Pancreas (tissue), 10 donors: Measurements from ENCODE around the gene THTPA. TPM values are rescaled to one million over a fixed set of nuclear protein-coding genes. Genes with fewer than 3 reads are reported as not detected.

Experiments
- ATAC-seq, 4 donors: fragments of 200-7000 bp; cut with Tn5 transposase; one replicate each; pipeline versions ENCODE4 v1.8.0 to v1.9.1; 2020; ENCODE audit warnings: mild to moderate bottlenecking in 4 of 4, moderate library complexity in 4 of 4
- DNase-seq, 6 donors: peaks; one replicate each; pipeline ENCODE4 v3.0.0-alpha.2; 2020
- FAIRE-seq: peaks from 2 replicates; lab custom pipeline; 2012; peaks lifted over from hg19 to GRCh38; lab: Jason Lieb, UNC
- H3K27ac ChIP-seq, 4 donors: fragments of 200-600 bp; sonication (generic); 1 replicate in 3 of 4; 2 replicates in 1 of 4; pipeline versions ENCODE4 v1.5.0 to v1.8.0; 2020
- H3K27me3 ChIP-seq, 4 donors: fragments of 200-600 bp; one replicate each; pipeline ENCODE4 v1.8.0; 2021
- H3K36me3 ChIP-seq, 3 donors: fragments of 200-600 bp; sonication (generic) in 1 of 3; one replicate each; pipeline versions ENCODE4 v1.5.0 to v1.8.0; 2020 to 2021
- H3K4me1 ChIP-seq, 3 donors: fragments of 200-600 bp; one replicate each; pipeline ENCODE4 v1.8.0; 2021
- H3K4me3 ChIP-seq, 4 donors: fragments of 200-600 bp; sonication (generic) in 2 of 4; one replicate each; pipeline versions ENCODE4 v1.5.0 to v1.8.0; 2020 to 2021
- H3K9me3 ChIP-seq, 4 donors: fragments of 200-600 bp; one replicate each; pipeline ENCODE4 v1.8.0; 2021
- CTCF ChIP-seq, 4 donors: fragments of 200-600 bp; sonication (generic) in 3 of 4; IDR thresholded peaks; one replicate each; pipeline versions ENCODE4 v1.5.0 to v1.8.0; 2021; ENCODE audit warnings: antibody characterized with exemption in 4 of 4
- WGBS, 2 donors: extraction: QIAGEN DNeasy Blood & Tissue Kit; methylation state at CpG; one replicate each; pipeline ENCODE4 v1.1.7; 2013; 5-methylcytosine and 5-hydroxymethylcytosine counted together
- intact Hi-C, 3 donors: fragments of 100-400 bp; cut with DNase I; formaldehyde crosslinking; loops; one replicate each; pipeline versions ENCODE4 v1.11.1 to v1.14.2; 2022
- polyA plus RNA-seq, 2 donors: library from polyadenylated mRNA; stranded (reverse); fragments of 200-250 nt; gene quantifications; one replicate each; pipeline ENCODE4 v1.2.3, GENCODE V29; 2013
- total RNA-seq, 6 donors: library from RNA; stranded (reverse); fragmentation: NEBNext Ultra II Directional in 4 of 6; extraction: Animal tissue kit (Norgen Biotek cat#: 25700) in 4 of 6; gene quantifications; one replicate each; pipeline versions ENCODE4 v1.2.1 to v1.2.4, GENCODE V29; 2021 to 2023
- donor health status: healthy with polysubstance abuse.
- donor health status: DM: no; HTN: no; CAD: no; lungs with moderate emphysema.
- donor health status: DM: no; HTN: no; CAD: no.
- donor health status: control.
- donor health status: control.
- donor health status: Bipolar disorder and iron deficiency.
- donor health status: DM: yes; HTN: yes; CAD: no.
- donor health status: DM: no; HTN: no; CAD: no.
- donor health status: DM: no; HTN: no; CAD: no.
- donor health status: DM: yes; HTN: yes; CAD: no.

The THTPA gene
- total and polyA plus RNA-seq, 8 donors = 5.6 to 11.9 (median 9.3) TPM

- Histone ChIP-seq H3K27me3 (no peaks in the 10 kb centered on the region), H3K4me3 (no peak overlapping the region), H3K36me3 (peaks cover 0 to 28% (median 7%) of the 10 kb centered on the region in 3 donors), H3K4me1 (peaks cover 0 to 8% (median 6%) of the 10 kb centered on the region in 3 donors), H3K9me3 (no peaks in the 10 kb centered on the region), H3K27ac (no peak overlapping the region)
- no peak for DNase-seq
- TF ChIP-seq CTCF (IDR thresholded peaks at IDR 0.05) = no peak
- ATAC-seq = no peak
- intact Hi-C loops = loop anchor here in 2 of 3 donors (5.0 kb wide), 2 partner anchors 78 to 83 kb away; no protein-coding TSS in a partner anchor
- 82 to 88% methylated on average over 3 of the region's 3 CpGs for WGBS, 2 donors
- FAIRE-seq = no peak
These were observed 4.0 kb downstream of the THTPA start for GRCh38 chr14:23559926-23560520.

GRCh38 chr14:23561259-23561658 lies 5.2 kb downstream of the THTPA start:
- peaks cover 0 to 30% (median 7%) of the 10 kb centered on the region in 3 donors for H3K36me3 ChIP-seq
- intact Hi-C loops = loop anchor here in 2 of 3 donors (5.0 kb wide), 2 partner anchors 79 to 84 kb away; no protein-coding TSS in a partner anchor
- H3K27ac ChIP-seq = no peak overlapping the region
- H3K4me3 ChIP-seq = no peak overlapping the region
- no peak for TF ChIP-seq CTCF (IDR thresholded peaks at IDR 0.05)
- FAIRE-seq = no peak
- H3K27me3 ChIP-seq = no peaks in the 10 kb centered on the region
- peaks cover 0 to 8% (median 6%) of the 10 kb centered on the region in 3 donors for H3K4me1 ChIP-seq
- no peak for DNase-seq
- no peaks in the 10 kb centered on the region for H3K9me3 ChIP-seq
- WGBS, 2 donors = 96 to 100% methylated on average over 2 of the region's 2 CpGs
- no peak for ATAC-seq

GRCh38 chr14:23561873-23562821 lies 6.1 kb downstream of the THTPA start:
- WGBS, 2 donors = 81 to 84% methylated on average over 15 of the region's 15 CpGs
- FAIRE-seq = no peak
- no peak for TF ChIP-seq CTCF (IDR thresholded peaks at IDR 0.05)
- no peak for ATAC-seq
- DNase-seq = no peak
- peaks cover 0 to 10% (median 1%) of the 10 kb centered on the region in 3 donors for H3K4me1 ChIP-seq
- H3K27me3 ChIP-seq = no peaks in the 10 kb centered on the region
- H3K9me3 ChIP-seq = no peaks in the 10 kb centered on the region
- H3K4me3 ChIP-seq = no peak overlapping the region
- H3K36me3 ChIP-seq = peaks cover 0 to 30% (median 7%) of the 10 kb centered on the region in 3 donors
- intact Hi-C loops = loop anchor here in 2 of 3 donors (5.0 kb wide), 2 partner anchors 80 to 85 kb away; no protein-coding TSS in a partner anchor
- no peak overlapping the region for H3K27ac ChIP-seq

- Histone ChIP-seq H3K4me1 (peaks cover 0 to 8% (median 2%) of the 10 kb centered on the region in 3 donors), H3K4me3 (no peak overlapping the region), H3K27me3 (no peaks in the 10 kb centered on the region), H3K9me3 (no peaks in the 10 kb centered on the region), H3K36me3 (peaks cover 0 to 30% (median 7%) of the 10 kb centered on the region in 3 donors), H3K27ac (no peak overlapping the region)
- TF ChIP-seq CTCF (IDR thresholded peaks at IDR 0.05) = peak; percentile 78 to 88 (median 82)
- peak in 2 of 4 donors; percentile 23 to 30 for ATAC-seq
- intact Hi-C loops = loop anchor here in 2 of 3 donors (5.0 kb wide), 2 partner anchors 81 to 86 kb away; no protein-coding TSS in a partner anchor
- DNase-seq = peak in 2 of 6 donors; percentile 60 to 62
- WGBS, 2 donors = 71 to 92% methylated on average over 2 of the region's 2 CpGs
- FAIRE-seq = no peak
These were observed 6.9 kb downstream of the THTPA start for GRCh38 chr14:23562822-23563472.
